B cell (primary cell): ENCODE results near the gene PHC2. TPM values are rescaled to one million over a fixed set of nuclear protein-coding genes. Genes with fewer than 3 reads are reported as not detected.

Source experiments
- ATAC-seq: fragments of 200-7000 bp; cut with Tn5 transposase; one replicate; pipeline ENCODE4 v1.10.0; 2021; ENCODE audit warnings: low read depth, mild to moderate bottlenecking, moderate number of reproducible peaks, moderate library complexity
- CTCF ChIA-PET: fragments of 350-600 bp; sonication (Branson Sonifier 250); formaldehyde crosslinking; loops from one replicate; lab custom pipeline; 2021; ENCODE audit warnings: antibody characterized with exemption, inconsistent platforms; lab: Charles Lee
- POLR2A ChIA-PET: fragments of 350-600 bp; sonication (Branson Sonifier 250); formaldehyde crosslinking; loops from one replicate; lab custom pipeline; 2021; ENCODE audit warnings: antibody characterized with exemption; lab: Charles Lee
- DNase-seq: peaks from one replicate; pipeline ENCODE4 v3.0.0; 2013
- H2AFZ ChIP-seq: 2 replicates; pipeline ENCODE4 v1.6.1; 2012; ENCODE audit warnings: mild to moderate bottlenecking, low read depth, low read length; ENCODE audit not compliant: insufficient read depth, poor library complexity, severe bottlenecking
- H3K27ac ChIP-seq, 2 donors: 1 replicate in 1 of 2; 2 replicates in 1 of 2; pipeline ENCODE4 v1.5.1; 2012 to 2013; ENCODE audit warnings: low read length in 2 of 2, mild to moderate bottlenecking in 2 of 2, moderate library complexity in 1 of 2
- H3K27me3 ChIP-seq, 4 experiments: fragments of 200-600 bp in 1 of 4; sonication (generic) in 1 of 4; replicated peaks in 1 of 4; 1 replicate in 2 of 4; 2 replicates in 2 of 4; pipeline versions ENCODE4 v1.6.1 to v1.7.0; 2013 to 2016; ENCODE audit warnings: low read length in 3 of 4, mild to moderate bottlenecking in 2 of 4, mixed read lengths in 1 of 4, moderate library complexity in 1 of 4; ENCODE audit not compliant: insufficient read depth in 4 of 4, control insufficient read depth in 3 of 4; ENCODE audit errors: control extremely low read depth in 1 of 4
- H3K36me3 ChIP-seq, 2 experiments: replicated peaks in 1 of 2; 1 replicate in 1 of 2; 2 replicates in 1 of 2; pipeline versions ENCODE4 v1.6.1 to v1.7.1; 2013; ENCODE audit warnings: low read length in 1 of 2; ENCODE audit not compliant: insufficient read depth in 2 of 2, control insufficient read depth in 1 of 2; ENCODE audit errors: control extremely low read depth in 1 of 2, extremely low read depth in 1 of 2
- H3K4me1 ChIP-seq, 2 donors: fragments of 200-600 bp in 1 of 2; sonication (generic) in 1 of 2; 1 replicate in 1 of 2; 2 replicates in 1 of 2; pipeline versions ENCODE4 v1.5.1 to v1.6.1; 2013 to 2017; ENCODE audit warnings: low read length in 2 of 2; ENCODE audit not compliant: control insufficient read depth in 2 of 2, insufficient read depth in 2 of 2
- H3K4me2 ChIP-seq: replicated peaks from 2 replicates; pipeline ENCODE3; 2012; ENCODE audit warnings: mild to moderate bottlenecking, low read depth, low read length; ENCODE audit not compliant: poor library complexity, severe bottlenecking
- H3K4me3 ChIP-seq, 5 experiments: fragments of 200-600 bp in 1 of 5; sonication (generic) in 1 of 5; 1 replicate in 3 of 5; 2 replicates in 2 of 5; pipeline versions ENCODE4 v1.5.1 to v1.7.0; 2011 to 2016; ENCODE audit warnings: low read length in 4 of 5, mild to moderate bottlenecking in 4 of 5, low read depth in 2 of 5, control low read depth in 1 of 5, moderate library complexity in 1 of 5; ENCODE audit not compliant: insufficient read depth in 1 of 5; ENCODE audit errors: control extremely low read depth in 1 of 5, extremely low read depth in 1 of 5
- H3K79me2 ChIP-seq: fragments of 200-600 bp; sonication (generic); one replicate; pipeline ENCODE4 v1.6.0; 2016; ENCODE audit warnings: low read length; ENCODE audit not compliant: control insufficient read depth, insufficient read depth
- H3K9ac ChIP-seq: fragments of 200-600 bp; sonication (generic); 2 replicates; pipeline ENCODE4 v1.6.1; 2017; ENCODE audit warnings: mild to moderate bottlenecking, low read length, moderate library complexity
- H3K9me3 ChIP-seq, 3 donors: one replicate each; pipeline versions ENCODE4 v1.6.1 to v1.7.1; 2013; ENCODE audit warnings: low read length in 2 of 3; ENCODE audit not compliant: control insufficient read depth in 2 of 3, insufficient read depth in 1 of 3; ENCODE audit errors: control extremely low read depth in 1 of 3
- H4K20me1 ChIP-seq: 2 replicates; pipeline ENCODE4 v1.6.0; 2012; ENCODE audit warnings: mild to moderate bottlenecking, low read length; ENCODE audit not compliant: insufficient read depth, control insufficient read depth, poor library complexity, severe bottlenecking
- H3K27ac Mint-ChIP-seq: one replicate; pipeline ENCODE4 v1.8.0; 2021; ENCODE audit warnings: mixed read lengths
- H3K27me3 Mint-ChIP-seq: one replicate; pipeline ENCODE4 v1.8.0; 2021; ENCODE audit warnings: mixed read lengths
- H3K4me1 Mint-ChIP-seq: one replicate; pipeline ENCODE4 v1.8.0; 2021; ENCODE audit warnings: mixed read lengths
- H3K4me3 Mint-ChIP-seq: one replicate; pipeline ENCODE4 v1.8.0; 2021; ENCODE audit warnings: mixed read lengths
- H3K9me3 Mint-ChIP-seq: one replicate; pipeline ENCODE4 v1.8.0; 2022; ENCODE audit warnings: mixed read lengths; ENCODE audit not compliant: insufficient read depth
- EZH2 ChIP-seq: IDR thresholded peaks from 2 replicates; pipeline ENCODE4 v1.6.1; 2012; ENCODE audit warnings: borderline replicate concordance, low read depth, mild to moderate bottlenecking, moderate library complexity, low read length; ENCODE audit not compliant: insufficient read depth, poor library complexity, severe bottlenecking
- WGBS: methylation state at CpG from one replicate; pipeline ENCODE4 v1.1.5; 2013; ENCODE audit warnings: missing lambda C conversion rate; ENCODE audit not compliant: insufficient coverage; 5-methylcytosine and 5-hydroxymethylcytosine counted together
- intact Hi-C: fragments of 100-400 bp; cut with micrococcal nuclease; formaldehyde crosslinking; loops from one replicate; pipeline ENCODE4 v1.10.0; 2022
- polyA plus RNA-seq: library from polyadenylated mRNA; depleted of rRNA; stranded (reverse); fragments of >200 nt; gene quantifications from 2 replicates; pipeline ENCODE4 v1.2.3, GENCODE V29; 2012
- total RNA-seq, 2 donors: library from RNA; stranded (reverse); fragments of 120-200 nt in 1 of 2; gene quantifications; 1 replicate in 1 of 2; 2 replicates in 1 of 2; pipeline versions ENCODE4 v1.2.3 to v1.2.4, GENCODE V29; 2013 to 2022
- TF ChIP-seq, protein P1 (sequence below): fragments of 200-600 bp; IDR thresholded peaks from one replicate; pipeline ENCODE4 v1.8.0; 2022; ENCODE audit warnings: antibody characterized with exemption, mild to moderate bottlenecking

Gene PHC2
- total and polyA plus RNA-seq, 2 donors (not counting 1 experiment from before 2014, with no cell fraction given) = 23.1 to 23.4 TPM

GRCh38 chr1:33424205-33424604, 6.7 kb downstream of the PHC2 start:
- H4K20me1 ChIP-seq = no peaks in the 10 kb centered on the region
- no CpG with 5 or more reads among the region's 4 CpGs for WGBS
- ChIA-PET CTCF (no interaction called here), POLR2A (no interaction called here)
- Mint-ChIP-seq H3K27ac (no peak overlapping the region), H3K4me3 (no peak overlapping the region), H3K27me3 (peaks cover 35% of the 10 kb centered on the region), H3K9me3 (peaks cover 2% of the 10 kb centered on the region), H3K4me1 (no peaks in the 10 kb centered on the region)
- no peak for ATAC-seq
- H3K36me3 ChIP-seq = no peaks in the 10 kb centered on the region
- H3K4me3 ChIP-seq = no peak overlapping the region
- no peaks in the 10 kb centered on the region for H3K9me3 ChIP-seq
- no peak overlapping the region for H3K27ac ChIP-seq
- H3K79me2 ChIP-seq = no peaks in the 10 kb centered on the region
- DNase-seq = no peak
- intact Hi-C loops = no loop called here
- H3K9ac ChIP-seq = no peak overlapping the region
- H3K4me1 ChIP-seq = no peaks in the 10 kb centered on the region
- no peak overlapping the region for H3K4me2 ChIP-seq
- no peak overlapping the region for H2AFZ ChIP-seq
- H3K27me3 ChIP-seq = peaks cover 0 to 13% (median 1%) of the 10 kb centered on the region in 4 experiments
- no peak for TF ChIP-seq EZH2
- TF ChIP-seq, protein P1, sequence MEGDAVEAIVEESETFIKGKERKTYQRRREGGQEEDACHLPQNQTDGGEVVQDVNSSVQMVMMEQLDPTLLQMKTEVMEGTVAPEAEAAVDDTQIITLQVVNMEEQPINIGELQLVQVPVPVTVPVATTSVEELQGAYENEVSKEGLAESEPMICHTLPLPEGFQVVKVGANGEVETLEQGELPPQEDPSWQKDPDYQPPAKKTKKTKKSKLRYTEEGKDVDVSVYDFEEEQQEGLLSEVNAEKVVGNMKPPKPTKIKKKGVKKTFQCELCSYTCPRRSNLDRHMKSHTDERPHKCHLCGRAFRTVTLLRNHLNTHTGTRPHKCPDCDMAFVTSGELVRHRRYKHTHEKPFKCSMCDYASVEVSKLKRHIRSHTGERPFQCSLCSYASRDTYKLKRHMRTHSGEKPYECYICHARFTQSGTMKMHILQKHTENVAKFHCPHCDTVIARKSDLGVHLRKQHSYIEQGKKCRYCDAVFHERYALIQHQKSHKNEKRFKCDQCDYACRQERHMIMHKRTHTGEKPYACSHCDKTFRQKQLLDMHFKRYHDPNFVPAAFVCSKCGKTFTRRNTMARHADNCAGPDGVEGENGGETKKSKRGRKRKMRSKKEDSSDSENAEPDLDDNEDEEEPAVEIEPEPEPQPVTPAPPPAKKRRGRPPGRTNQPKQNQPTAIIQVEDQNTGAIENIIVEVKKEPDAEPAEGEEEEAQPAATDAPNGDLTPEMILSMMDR = no peak

DNA sequence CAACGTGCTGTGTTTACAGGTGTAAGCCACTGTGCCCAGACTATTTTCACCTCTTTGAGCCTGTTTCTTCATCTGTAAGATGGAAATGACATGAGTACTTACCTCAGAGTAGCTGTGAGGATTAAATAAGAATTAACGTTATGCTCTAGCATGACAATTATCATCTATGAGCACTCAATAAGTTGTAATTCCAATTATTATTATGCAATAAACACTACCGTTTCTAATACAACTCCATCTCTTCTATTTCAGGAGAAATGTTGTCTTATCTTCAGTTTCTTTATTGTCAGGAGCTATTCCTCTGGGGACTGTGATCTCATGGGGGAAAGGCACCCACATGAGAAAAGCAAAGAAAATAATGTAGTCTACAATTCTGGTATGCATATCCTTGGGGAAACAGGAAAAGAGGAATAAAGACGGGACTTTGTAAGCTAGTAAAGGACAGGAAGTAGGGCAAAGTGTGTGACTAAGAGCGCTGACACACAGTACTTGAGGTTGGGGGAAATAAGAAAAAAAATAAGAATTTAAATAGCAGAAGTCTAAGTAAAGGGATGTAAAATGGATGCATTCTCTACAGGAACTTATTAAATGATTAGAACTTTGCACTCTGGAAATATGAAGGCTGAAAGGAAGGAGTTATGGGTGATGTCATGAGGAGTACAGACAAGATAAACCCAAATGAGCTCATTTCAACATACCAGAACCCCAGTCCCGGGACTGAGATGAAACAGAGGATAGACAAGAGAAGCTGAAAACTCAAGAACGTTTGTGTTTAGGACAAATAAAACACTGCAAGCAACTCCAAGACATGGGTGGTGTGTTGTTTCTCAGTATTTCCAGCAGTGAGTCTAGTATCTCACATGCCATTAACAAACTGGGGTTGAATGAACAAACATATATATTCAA, 9.8 kb downstream of the PHC2 start:
- H3K27ac Mint-ChIP-seq = no peak overlapping the region
- no peak for DNase-seq
- intact Hi-C loops = no loop called here
- H3K9me3 Mint-ChIP-seq = peaks cover 3% of the 10 kb centered on the region
- no peak overlapping the region for H3K27ac ChIP-seq
- H3K4me3 Mint-ChIP-seq = no peak overlapping the region
- ATAC-seq = no peak
- no peak overlapping the region for H2AFZ ChIP-seq
- POLR2A ChIA-PET = no interaction called here
- no peaks in the 10 kb centered on the region for H3K36me3 ChIP-seq
- H3K4me2 ChIP-seq = no peak overlapping the region
- H3K4me1 Mint-ChIP-seq = no peaks in the 10 kb centered on the region
- TF ChIP-seq EZH2 = no peak
- TF ChIP-seq, protein P1 = no peak
- H3K4me3 ChIP-seq = no peak overlapping the region
- CTCF ChIA-PET = interaction anchor here (0.8 to 1.1 kb wide), 2 partner anchors 19 to 124 kb away, joined by 3 to 6 read pairs; no protein-coding TSS in a partner anchor
- H4K20me1 ChIP-seq = no peaks in the 10 kb centered on the region
- H3K4me1 ChIP-seq = no peaks in the 10 kb centered on the region
- no peak overlapping the region for H3K9ac ChIP-seq
- 0% methylated on average over 2 of the region's 7 CpGs for WGBS
- no peaks in the 10 kb centered on the region for H3K79me2 ChIP-seq
- H3K9me3 ChIP-seq = peaks cover 1 to 5% (median 4%) of the 10 kb centered on the region in 3 donors
- H3K27me3 ChIP-seq = peaks cover 0 to 6% (median 0%) of the 10 kb centered on the region in 4 experiments
- peaks cover 36% of the 10 kb centered on the region for H3K27me3 Mint-ChIP-seq
